GM12891 (cell line): Measurements from ENCODE around the gene AGAP5.

Source experiments
- PAX5 ChIP-seq: IDR thresholded peaks from 2 replicates; pipeline ENCODE4 v1.6.1; 2011; ENCODE audit warnings: low read length, moderate library complexity, mild to moderate bottlenecking; ENCODE audit not compliant: insufficient read depth, severe bottlenecking
- POLR2A ChIP-seq: IDR thresholded peaks from 2 replicates; pipeline ENCODE4 v1.6.1; 2011; ENCODE audit warnings: low read depth, low read length, control low read depth
- POLR2AphosphoS5 ChIP-seq: IDR thresholded peaks from 2 replicates; pipeline ENCODE4 v1.6.1; 2011; ENCODE audit warnings: low read depth, low read length, control low read depth
- POU2F2 ChIP-seq: IDR thresholded peaks from 2 replicates; pipeline ENCODE4 v1.6.1; 2011; ENCODE audit warnings: low read depth, mild to moderate bottlenecking, control low read depth, low read length, moderate library complexity
- SPI1 ChIP-seq: IDR thresholded peaks from 2 replicates; pipeline ENCODE4 v1.6.1; 2011; ENCODE audit warnings: low read depth, low read length, control low read depth
- TAF1 ChIP-seq: IDR thresholded peaks from 2 replicates; pipeline ENCODE4 v1.6.1; 2011; ENCODE audit warnings: low read depth, low read length, control low read depth

DNA sequence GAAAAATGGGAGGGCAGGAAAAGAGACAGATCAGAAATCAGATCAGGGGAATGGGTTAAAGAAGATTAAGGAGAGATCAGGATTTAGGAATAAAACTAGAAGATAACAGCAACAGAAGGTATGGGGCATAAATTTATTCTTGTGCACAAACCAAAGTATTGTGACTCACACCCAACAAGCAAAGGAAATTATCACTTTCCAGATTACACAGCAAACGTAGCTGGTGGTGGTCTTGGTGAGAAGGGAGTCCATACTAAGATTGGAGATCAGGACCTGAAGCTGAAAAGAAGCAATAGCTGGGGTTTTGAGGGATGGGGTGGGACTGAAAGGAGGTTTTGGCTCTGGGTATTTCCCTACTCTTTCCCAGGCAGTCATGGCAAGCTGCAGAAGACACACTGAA lies 53.1 kb downstream of the AGAP5 start:
- TF ChIP-seq POLR2A (no peak), POLR2AphosphoS5 (no peak), TAF1 (no peak), PAX5 (no peak), POU2F2 (no peak), SPI1 (no peak)
